ENCODE results near the gene SLC3A2.

SLC3A2 gene

GRCh38 chr11:62880231-62880802, 379 bp upstream of the SLC3A2 start:
- no peak for DNase-seq (ENCODE audit: low read depth, low spot score)

GRCh38 chr11:62881579-62882430, 1.1 kb downstream of the SLC3A2 start:
- DNase-seq (ENCODE audit: low read depth, low spot score) = no peak

- DNase-seq (ENCODE audit: low read depth, low spot score) = no peak
Observed at GRCh38 chr11:62882431-62882749, 1.7 kb downstream of the SLC3A2 start.

GRCh38 chr11:62882788-62883501, 2.2 kb downstream of the SLC3A2 start:
- DNase-seq (ENCODE audit: low read depth, low spot score) = no peak

- DNase-seq (ENCODE audit: low read depth, low spot score) = peak; percentile 40
Observed at GRCh38 chr11:62883673-62884072, 3.0 kb downstream of the SLC3A2 start.

- DNase-seq (ENCODE audit: low read depth, low spot score) = no peak
Observed at GRCh38 chr11:62885137-62885750, 4.5 kb downstream of the SLC3A2 start.

- DNase-seq (ENCODE audit: low read depth, low spot score) = no peak
Observed at GRCh38 chr11:62888406-62888805, 7.7 kb downstream of the SLC3A2 start.

- DNase-seq (ENCODE audit: low read depth, low spot score) = no peak
Observed at GRCh38 chr11:62889126-62889483, 8.4 kb downstream of the SLC3A2 start.

- peak; percentile 91 for DNase-seq (ENCODE audit: low read depth, low spot score)
Observed at GRCh38 chr11:62889484-62890437, 9.1 kb downstream of the SLC3A2 start.

GRCh38 chr11:62892077-62892922, 11.6 kb downstream of the SLC3A2 start:
- no peak for DNase-seq (ENCODE audit: low read depth, low spot score)

- no peak for DNase-seq (ENCODE audit: low read depth, low spot score)
Observed at GRCh38 chr11:62895501-62895900, 14.8 kb downstream of the SLC3A2 start.

GRCh38 chr11:62896049-62896448, 15.4 kb downstream of the SLC3A2 start:
- DNase-seq (ENCODE audit: low read depth, low spot score) = no peak

GRCh38 chr11:62897311-62897710, 16.6 kb downstream of the SLC3A2 start:
- DNase-seq (ENCODE audit: low read depth, low spot score) = no peak

- no peak for DNase-seq (ENCODE audit: low read depth, low spot score)
Observed at GRCh38 chr11:62898027-62898426, 17.3 kb downstream of the SLC3A2 start.

- DNase-seq (ENCODE audit: low read depth, low spot score) = no peak
Observed at GRCh38 chr11:62902932-62903331, 22.2 kb downstream of the SLC3A2 start.

GRCh38 chr11:62905296-62905695, 24.6 kb downstream of the SLC3A2 start:
- DNase-seq (ENCODE audit: low read depth, low spot score) = no peak

GRCh38 chr11:62905927-62906531, 25.3 kb downstream of the SLC3A2 start:
- DNase-seq (ENCODE audit: low read depth, low spot score) = peak; percentile 96

GRCh38 chr11:62908468-62909072, 27.9 kb downstream of the SLC3A2 start:
- no peak for DNase-seq (ENCODE audit: low read depth, low spot score)

- DNase-seq (ENCODE audit: low read depth, low spot score) = peak; percentile 99
Observed at GRCh38 chr11:62909107-62909894, 28.6 kb downstream of the SLC3A2 start.

All from ELF-1 (cell line).